ENCODE data around the gene TMEM270. TPM values are rescaled to one million over a fixed set of nuclear protein-coding genes. Genes with fewer than 3 reads are reported as not detected.
A peak's percentile ranks its signal among the peaks of the same experiment; 100 is the strongest.
"Not testable (repeated sequence)": the region's sequence is repeated elsewhere in the genome, so short reads cannot be mapped to it uniquely, and the experiment has no call there.

TMEM270 gene
- total RNA-seq, result not detected

GRCh38 chr7:73860859-73861258 is at the start of gene TMEM270:
Gene TMEM270 (plus strand): TSS chr7:73861159. CDS start chr7:73861195, 36 bp downstream.
- no peak for TF ChIP-seq CTCF (IDR thresholded peaks at IDR 0.05)
- no peaks in the 10 kb centered on the region for H3K27me3 ChIP-seq
- no peaks in the 10 kb centered on the region for H3K36me3 ChIP-seq
- H3K4me3 ChIP-seq, result no peak within 1 kb of the TSS
- H3K27ac ChIP-seq, result no peak within 1 kb of the TSS
- DNase-seq (ENCODE audit: low spot score), result no peak
- no peaks in the 10 kb centered on the region for H3K9me3 ChIP-seq
- H3K4me1 ChIP-seq, result peaks cover 0 to 2% of the 10 kb centered on the region in 2 donors

DNA sequence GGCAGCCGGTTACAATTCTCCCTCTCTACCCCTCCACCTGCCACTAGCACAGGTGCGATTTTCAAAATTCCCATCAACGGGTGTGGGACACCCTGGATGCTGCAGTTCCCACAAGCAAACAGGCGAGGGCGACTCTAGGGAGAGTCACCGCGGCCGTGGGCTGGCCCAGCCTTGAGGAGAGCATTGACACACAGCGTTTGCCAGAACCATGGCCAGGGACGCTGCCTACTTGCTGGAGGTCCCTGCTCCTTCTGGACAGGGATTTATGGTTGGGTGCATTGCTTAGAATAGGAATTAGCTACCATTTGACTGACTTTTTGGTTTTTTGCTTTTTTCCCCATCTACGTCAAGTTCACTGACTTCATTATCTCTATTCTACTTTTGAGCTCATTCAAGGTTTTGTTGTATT is 49.2 kb upstream of the TMEM270 start:
- H3K36me3 ChIP-seq, result no peaks in the 10 kb centered on the region
- H3K27ac ChIP-seq, result no peak overlapping the region
- H3K27me3 ChIP-seq, result no peaks in the 10 kb centered on the region
- H3K4me3 ChIP-seq, result no peak overlapping the region
- H3K4me1 ChIP-seq, result no peaks in the 10 kb centered on the region
- peak; percentile 72 for DNase-seq (ENCODE audit: low spot score)
- peaks cover 0 to 5% of the 10 kb centered on the region in 2 donors for H3K9me3 ChIP-seq
- TF ChIP-seq CTCF (IDR thresholded peaks at IDR 0.05), result peak; percentile 68 to 81

- no peak for DNase-seq (ENCODE audit: low spot score)
- no peaks in the 10 kb centered on the region for H3K27me3 ChIP-seq
- no peak overlapping the region for H3K4me3 ChIP-seq
- peaks cover 0 to 5% of the 10 kb centered on the region in 2 donors for H3K9me3 ChIP-seq
- no peak for TF ChIP-seq CTCF (IDR thresholded peaks at IDR 0.05)
- no peaks in the 10 kb centered on the region for H3K36me3 ChIP-seq
- no peaks in the 10 kb centered on the region for H3K4me1 ChIP-seq
- no peak overlapping the region for H3K27ac ChIP-seq
Measured at GRCh38 chr7:73812996-73813395, 48.0 kb upstream of the TMEM270 start.

- Histone ChIP-seq H3K27me3 (no peaks in the 10 kb centered on the region), H3K9me3 (peaks cover 0 to 5% of the 10 kb centered on the region in 2 donors), H3K4me3 (no peak overlapping the region), H3K4me1 (no peaks in the 10 kb centered on the region), H3K36me3 (no peaks in the 10 kb centered on the region), H3K27ac (no peak overlapping the region)
- no peak for TF ChIP-seq CTCF (IDR thresholded peaks at IDR 0.05)
- no peak for DNase-seq (ENCODE audit: low spot score)
Measured at GRCh38 chr7:73815436-73815835, 45.5 kb upstream of the TMEM270 start.

DNA sequence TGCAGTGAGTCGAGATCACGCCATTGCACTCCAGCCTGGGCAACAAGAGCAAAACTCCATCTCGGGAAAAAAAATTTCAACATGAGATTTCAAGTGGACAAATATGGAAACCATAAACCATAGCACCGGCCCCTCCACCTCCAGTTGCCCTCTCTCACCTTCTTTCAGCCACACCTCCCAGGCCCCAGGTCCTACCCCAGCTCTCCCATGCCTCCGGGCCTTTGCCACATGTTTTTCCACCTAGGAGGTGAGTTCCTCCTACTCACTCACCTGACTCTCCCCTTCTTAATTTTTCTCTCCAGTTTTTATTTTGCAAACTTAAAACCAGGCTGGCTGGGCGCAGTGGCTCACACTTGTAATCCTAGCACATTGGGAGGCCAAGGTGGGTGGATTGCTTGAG is 43.8 kb upstream of the TMEM270 start:
- no peak for DNase-seq (ENCODE audit: low spot score)
- no peak overlapping the region for H3K4me3 ChIP-seq
- H3K4me1 ChIP-seq, result no peaks in the 10 kb centered on the region
- TF ChIP-seq CTCF (IDR thresholded peaks at IDR 0.05), result no peak
- peaks cover 0 to 5% of the 10 kb centered on the region in 2 donors for H3K9me3 ChIP-seq
- no peaks in the 10 kb centered on the region for H3K27me3 ChIP-seq
- no peak overlapping the region for H3K27ac ChIP-seq
- H3K36me3 ChIP-seq, result no peaks in the 10 kb centered on the region

- Histone ChIP-seq H3K4me1 (no peaks in the 10 kb centered on the region), H3K36me3 (no peaks in the 10 kb centered on the region), H3K27me3 (no peaks in the 10 kb centered on the region), H3K4me3 (no peak overlapping the region), H3K27ac (no peak overlapping the region), H3K9me3 (no peaks in the 10 kb centered on the region)
- no peak for TF ChIP-seq CTCF (IDR thresholded peaks at IDR 0.05)
- DNase-seq (ENCODE audit: low spot score), result no peak
Measured at GRCh38 chr7:73820013-73820412, 40.9 kb upstream of the TMEM270 start.

- H3K4me3 ChIP-seq; H3K36me3 ChIP-seq; H3K27me3 ChIP-seq; H3K27ac ChIP-seq; DNase-seq (ENCODE audit: low spot score); H3K9me3 ChIP-seq; H3K4me1 ChIP-seq: not testable (repeated sequence)
Measured at GRCh38 chr7:73821597-73822285, 39.2 kb upstream of the TMEM270 start.
